Esophagus squamous epithelium (tissue), 4 donors: Measurements from ENCODE around the gene VANGL2.

Experiments used
- CTCF ChIP-seq, 6 experiments: fragments of 450-650 bp in 4 of 6; fragments of 200-600 bp in 2 of 6; sonication (generic) in 2 of 6; IDR thresholded peaks; one replicate each; pipeline ENCODE4 v1.5.1; 2016 to 2019; ENCODE audit warnings: antibody characterized with exemption in 6 of 6, mild to moderate bottlenecking in 4 of 6, moderate library complexity in 4 of 6
- POLR2A ChIP-seq, 4 donors: fragments of 450-650 bp; IDR thresholded peaks; one replicate each; pipeline ENCODE4 v1.6.1; 2017; ENCODE audit warnings: antibody characterized with exemption in 4 of 4, mild to moderate bottlenecking in 4 of 4, moderate library complexity in 3 of 4

- TF ChIP-seq POLR2A (IDR thresholded peaks at IDR 0.05) (no peak), CTCF (IDR thresholded peaks at IDR 0.05) (peak; percentile 33 to 76 (median 50))
These were observed 28.3 kb downstream of the VANGL2 start for GRCh38 chr1:160428655-160429054.
